H9 (cell line): Measurements from ENCODE around the gene TRIM37. TPM values are rescaled to one million over a fixed set of nuclear protein-coding genes. Genes with fewer than 3 reads are reported as not detected.
"Not testable (repeated sequence)": the region's sequence is repeated elsewhere in the genome, so short reads cannot be mapped to it uniquely, and the experiment has no call there.

Experiments used
- DNase-seq: peaks from one replicate; pipeline ENCODE4 v3.0.0-alpha.2; 2017
- H2AFZ ChIP-seq: one replicate; pipeline ENCODE4 v1.6.1; 2013; ENCODE audit warnings: mild to moderate bottlenecking, low read length, control low read depth, moderate library complexity
- H2AK5ac ChIP-seq: 2 replicates; pipeline ENCODE4 v1.6.1; 2013; ENCODE audit warnings: low read length, control low read depth, mixed read lengths; ENCODE audit not compliant: insufficient read length
- H2BK120ac ChIP-seq: one replicate; pipeline ENCODE4 v1.6.1; 2013; ENCODE audit warnings: low read depth, mild to moderate bottlenecking, low read length, control low read depth, inconsistent platforms; ENCODE audit not compliant: poor library complexity, severe bottlenecking
- H2BK12ac ChIP-seq: 2 replicates; pipeline ENCODE4 v1.6.1; 2013; ENCODE audit warnings: low read length, control low read depth, mixed read lengths, low read depth; ENCODE audit not compliant: insufficient read length
- H2BK15ac ChIP-seq: 2 replicates; pipeline ENCODE4 v1.6.1; 2013; ENCODE audit warnings: low read depth, low read length, control low read depth
- H2BK20ac ChIP-seq: one replicate; pipeline ENCODE4 v1.6.1; 2013; ENCODE audit warnings: low read depth, mild to moderate bottlenecking, low read length, control low read depth, inconsistent platforms; ENCODE audit not compliant: poor library complexity, severe bottlenecking
- H2BK5ac ChIP-seq: 2 replicates; pipeline ENCODE4 v1.6.1; 2013; ENCODE audit warnings: low read length, control low read depth, mixed read lengths; ENCODE audit not compliant: insufficient read length
- H3K14ac ChIP-seq: 2 replicates; pipeline ENCODE4 v1.6.1; 2013; ENCODE audit warnings: low read length, control low read depth; ENCODE audit not compliant: insufficient read depth
- H3K18ac ChIP-seq: 2 replicates; pipeline ENCODE4 v1.6.1; 2013; ENCODE audit warnings: low read depth, mild to moderate bottlenecking, mixed read lengths, low read length, control low read depth; ENCODE audit not compliant: insufficient read length
- H3K23ac ChIP-seq: 2 replicates; pipeline ENCODE4 v1.6.1; 2013; ENCODE audit warnings: low read length, control low read depth, mixed read lengths, low read depth; ENCODE audit not compliant: insufficient read length
- H3K23me2 ChIP-seq: 2 replicates; pipeline ENCODE4 v1.6.1; 2013; ENCODE audit warnings: low read depth, mild to moderate bottlenecking, mixed read lengths, low read length, control low read depth; ENCODE audit not compliant: insufficient read length, poor library complexity, severe bottlenecking
- H3K27ac ChIP-seq: 2 replicates; pipeline ENCODE4 v1.5.1; 2013; ENCODE audit warnings: low read length, control low read depth, mixed read lengths, low read depth; ENCODE audit not compliant: insufficient read length
- H3K27me3 ChIP-seq: 2 replicates; pipeline ENCODE4 v1.6.1; 2013; ENCODE audit warnings: low read length, control low read depth, inconsistent platforms; ENCODE audit not compliant: insufficient read depth
- H3K4ac ChIP-seq: 2 replicates; pipeline ENCODE4 v1.6.1; 2013; ENCODE audit warnings: low read depth, mild to moderate bottlenecking, control low read depth, inconsistent platforms, low read length, moderate library complexity
- H3K4me1 ChIP-seq: 2 replicates; pipeline ENCODE4 v1.6.1; 2013; ENCODE audit warnings: low read length, control low read depth, inconsistent platforms; ENCODE audit not compliant: insufficient read depth
- H3K4me2 ChIP-seq: 2 replicates; pipeline ENCODE4 v1.6.1; 2013; ENCODE audit warnings: low read length, control low read depth, mixed read lengths; ENCODE audit not compliant: insufficient read length, insufficient read depth
- H3K56ac ChIP-seq: 2 replicates; pipeline ENCODE4 v1.6.1; 2013; ENCODE audit warnings: low read depth, mild to moderate bottlenecking, mixed read lengths, low read length, control low read depth; ENCODE audit not compliant: insufficient read length
- H3K79me1 ChIP-seq: 2 replicates; pipeline ENCODE4 v1.6.1; 2013; ENCODE audit warnings: low read depth, mild to moderate bottlenecking, moderate library complexity, low read length, control low read depth, inconsistent platforms; ENCODE audit not compliant: insufficient read depth, poor library complexity, severe bottlenecking
- H3K79me2 ChIP-seq: 2 replicates; pipeline ENCODE4 v1.6.1; 2013; ENCODE audit warnings: low read length, control low read depth, inconsistent platforms; ENCODE audit not compliant: insufficient read depth
- H3K9ac ChIP-seq: 2 replicates; pipeline ENCODE4 v1.6.1; 2013; ENCODE audit warnings: low read length, control low read depth, mixed read lengths; ENCODE audit not compliant: insufficient read length; ENCODE audit errors: extremely low read depth
- H3K9me3 ChIP-seq: one replicate; pipeline ENCODE4 v1.6.1; 2013; ENCODE audit warnings: low read depth, low read length, inconsistent platforms; ENCODE audit not compliant: control insufficient read depth
- H3T11ph ChIP-seq: one replicate; pipeline ENCODE4 v1.6.1; 2013; ENCODE audit warnings: mild to moderate bottlenecking, low read length, control low read depth, inconsistent platforms
- H4K20me1 ChIP-seq: one replicate; pipeline ENCODE4 v1.6.1; 2013; ENCODE audit not compliant: control insufficient read depth, insufficient read length, insufficient read depth
- H4K5ac ChIP-seq: 2 replicates; pipeline ENCODE4 v1.6.1; 2013; ENCODE audit warnings: low read depth, mild to moderate bottlenecking, mixed read lengths, low read length, control low read depth; ENCODE audit not compliant: insufficient read length
- H4K8ac ChIP-seq: replicated peaks from 2 replicates; pipeline ENCODE4 v1.6.1; 2013; ENCODE audit warnings: low read length, control low read depth, mixed read lengths, low read depth; ENCODE audit not compliant: insufficient read length
- H4K91ac ChIP-seq: 2 replicates; pipeline ENCODE4 v1.6.1; 2013; ENCODE audit warnings: low read depth, mild to moderate bottlenecking, moderate library complexity, mixed read lengths, low read length, control low read depth; ENCODE audit not compliant: insufficient read length
- H3K27ac Mint-ChIP-seq, 3 experiments: 2 replicates in 2 of 3; 3 replicates in 1 of 3; pipeline ENCODE4 v1.8.0; 2020 to 2021; ENCODE audit warnings: mixed read lengths in 3 of 3, mild to moderate bottlenecking in 1 of 3, moderate library complexity in 1 of 3
- H3K27me3 Mint-ChIP-seq: 2 replicates; pipeline ENCODE4 v1.8.0; 2021; ENCODE audit warnings: low read depth, mild to moderate bottlenecking, moderate library complexity, mixed read lengths
- H3K36me3 Mint-ChIP-seq, 3 experiments: 2 replicates in 2 of 3; 3 replicates in 1 of 3; pipeline ENCODE4 v1.8.0; 2020 to 2021; ENCODE audit warnings: low read depth in 3 of 3, mixed read lengths in 3 of 3; ENCODE audit not compliant: insufficient read depth in 1 of 3
- H3K4me1 Mint-ChIP-seq, 2 experiments: 2 replicates each; pipeline ENCODE4 v1.8.0; 2020; ENCODE audit warnings: mixed read lengths in 2 of 2
- H3K4me3 Mint-ChIP-seq, 2 experiments: 2 replicates in 1 of 2; 3 replicates in 1 of 2; pipeline ENCODE4 v1.8.0; 2020 to 2021; ENCODE audit warnings: mild to moderate bottlenecking in 2 of 2, mixed read lengths in 2 of 2, moderate library complexity in 1 of 2
- H3K9me3 Mint-ChIP-seq, 2 experiments: 2 replicates in 1 of 2; 3 replicates in 1 of 2; pipeline ENCODE4 v1.8.0; 2020; ENCODE audit warnings: mild to moderate bottlenecking in 2 of 2, mixed read lengths in 2 of 2, moderate library complexity in 1 of 2
- WGBS: extraction: QIAGEN DNeasy Blood & Tissue Kit; methylation state at CpG from one replicate; pipeline ENCODE4 v1.1.7; 2013; ENCODE audit warnings: missing lambda C conversion rate, low lambda C conversion rate, mixed read lengths; ENCODE audit not compliant: insufficient read length; ENCODE audit errors: extremely low coverage; 5-methylcytosine and 5-hydroxymethylcytosine counted together
- total RNA-seq: library from RNA; stranded (reverse); gene quantifications from 2 replicates; pipeline ENCODE4 v1.2.1, GENCODE V29; 2021
- TF ChIP-seq, protein P1 (sequence below): fragments of 200-600 bp; sonication (generic); conservative IDR thresholded peaks from 3 replicates; pipeline ENCODE4 v1.8.0; 2021; ENCODE audit warnings: antibody characterized with exemption, mild to moderate bottlenecking

The TRIM37 gene
- total RNA-seq, 1 experiment from 2014 or later = 52.1 TPM

DNA sequence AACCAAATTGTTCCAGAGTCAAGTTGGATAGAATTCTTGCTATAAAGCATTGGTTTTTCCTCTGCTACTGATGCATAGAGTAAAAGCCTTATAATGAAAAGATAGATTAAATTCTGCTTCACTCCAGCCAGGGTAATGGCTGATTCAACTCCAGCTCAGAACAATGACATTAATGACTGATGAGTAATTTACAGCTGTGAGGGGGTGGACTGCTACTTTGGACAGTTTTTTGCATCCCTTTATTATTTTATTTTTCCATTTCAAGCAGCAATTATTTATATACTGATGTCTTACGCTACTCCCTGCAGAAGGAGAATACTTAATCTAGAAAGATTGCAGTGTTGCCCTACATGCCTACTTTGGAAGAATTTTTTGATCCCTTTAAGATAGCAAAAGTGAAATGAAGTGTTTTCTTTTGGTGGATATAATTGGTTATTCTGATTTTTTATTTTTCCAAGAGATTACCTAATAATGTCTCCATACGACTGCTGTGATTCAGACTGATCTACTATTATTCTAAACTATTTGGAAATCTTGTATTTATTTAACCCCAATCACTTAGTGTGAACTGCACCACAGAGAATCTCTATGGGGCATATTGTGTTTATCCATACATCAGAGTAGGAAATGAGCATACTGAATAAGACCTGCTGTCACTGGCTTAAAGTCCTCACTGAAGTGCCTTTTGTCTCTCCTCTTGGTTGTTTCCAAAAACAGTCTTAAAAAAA, 149.5 kb downstream of the TRIM37 start:
- WGBS = no CpG with 5 or more reads among the region's 2 CpGs
- Histone ChIP-seq H2BK20ac (no peak overlapping the region), H4K20me1 (no peaks in the 10 kb centered on the region), H3K18ac (no peak overlapping the region), H4K5ac (no peak overlapping the region), H3K27me3 (no peaks in the 10 kb centered on the region), H3K79me1 (no peaks in the 10 kb centered on the region), H3K23ac (no peak overlapping the region), H2AFZ (no peak overlapping the region), H2BK120ac (no peak overlapping the region), H4K8ac (no peak overlapping the region), H3K56ac (no peak overlapping the region), H3K14ac (no peak overlapping the region), H3K9me3 (no peaks in the 10 kb centered on the region), H2BK5ac (no peak overlapping the region), H3K4me1 (no peaks in the 10 kb centered on the region; the same call in 1 of the 2 replicates), H3K79me2 (no peaks in the 10 kb centered on the region), H3K27ac (no peak overlapping the region), H3T11ph (no peak overlapping the region), H3K23me2 (no peaks in the 10 kb centered on the region), H4K91ac (no peak overlapping the region), H2AK5ac (no peak overlapping the region), H2BK12ac (no peak overlapping the region), H3K4me2 (no peak overlapping the region), H3K9ac (no peak overlapping the region), H2BK15ac (no peak overlapping the region), H3K4ac (no peak overlapping the region)
- Mint-ChIP-seq H3K9me3 (no peaks in the 10 kb centered on the region), H3K4me1 (peaks cover 5 to 7% of the 10 kb centered on the region in 2 experiments), H3K36me3 (no peaks in the 10 kb centered on the region), H3K4me3 (no peak overlapping the region), H3K27me3 (no peaks in the 10 kb centered on the region), H3K27ac (no peak overlapping the region)
- TF ChIP-seq, protein P1, sequence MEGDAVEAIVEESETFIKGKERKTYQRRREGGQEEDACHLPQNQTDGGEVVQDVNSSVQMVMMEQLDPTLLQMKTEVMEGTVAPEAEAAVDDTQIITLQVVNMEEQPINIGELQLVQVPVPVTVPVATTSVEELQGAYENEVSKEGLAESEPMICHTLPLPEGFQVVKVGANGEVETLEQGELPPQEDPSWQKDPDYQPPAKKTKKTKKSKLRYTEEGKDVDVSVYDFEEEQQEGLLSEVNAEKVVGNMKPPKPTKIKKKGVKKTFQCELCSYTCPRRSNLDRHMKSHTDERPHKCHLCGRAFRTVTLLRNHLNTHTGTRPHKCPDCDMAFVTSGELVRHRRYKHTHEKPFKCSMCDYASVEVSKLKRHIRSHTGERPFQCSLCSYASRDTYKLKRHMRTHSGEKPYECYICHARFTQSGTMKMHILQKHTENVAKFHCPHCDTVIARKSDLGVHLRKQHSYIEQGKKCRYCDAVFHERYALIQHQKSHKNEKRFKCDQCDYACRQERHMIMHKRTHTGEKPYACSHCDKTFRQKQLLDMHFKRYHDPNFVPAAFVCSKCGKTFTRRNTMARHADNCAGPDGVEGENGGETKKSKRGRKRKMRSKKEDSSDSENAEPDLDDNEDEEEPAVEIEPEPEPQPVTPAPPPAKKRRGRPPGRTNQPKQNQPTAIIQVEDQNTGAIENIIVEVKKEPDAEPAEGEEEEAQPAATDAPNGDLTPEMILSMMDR = no peak
- no peak for DNase-seq

DNA sequence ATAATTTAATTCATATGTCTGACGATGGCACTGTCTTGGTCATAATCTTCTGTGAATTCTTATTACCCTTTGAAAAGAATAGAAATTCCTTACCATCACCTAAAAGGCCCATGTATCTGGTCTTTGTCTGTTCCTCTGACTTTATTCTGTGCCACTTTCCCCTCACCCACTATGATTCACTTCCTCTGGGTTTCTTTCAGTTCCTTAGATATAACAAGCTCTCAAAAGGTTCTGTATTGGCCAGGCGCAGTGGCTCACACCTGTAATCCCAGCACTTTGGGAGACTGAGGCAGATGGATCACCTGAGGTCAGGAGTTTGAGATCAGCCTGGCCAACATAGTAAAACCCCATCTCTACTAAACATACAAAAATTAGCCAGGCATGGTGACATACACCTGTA, 152.3 kb downstream of the TRIM37 start:
- H3K27ac Mint-ChIP-seq, H3K56ac ChIP-seq, H3K4ac ChIP-seq, H2BK120ac ChIP-seq, H3K4me1 ChIP-seq, H3K79me1 ChIP-seq, H4K20me1 ChIP-seq, DNase-seq, H3K4me2 ChIP-seq, H4K8ac ChIP-seq, H2BK20ac ChIP-seq, H2AK5ac ChIP-seq, H3K9ac ChIP-seq, H3K23me2 ChIP-seq, H3K27me3 ChIP-seq, H3K23ac ChIP-seq, H3K27ac ChIP-seq, H2BK12ac ChIP-seq, H3K27me3 Mint-ChIP-seq, H3K79me2 ChIP-seq, H3T11ph ChIP-seq, H3K9me3 ChIP-seq, H2BK5ac ChIP-seq, H2BK15ac ChIP-seq, H4K5ac ChIP-seq, H4K91ac ChIP-seq, H2AFZ ChIP-seq, H3K4me3 Mint-ChIP-seq, H3K14ac ChIP-seq, H3K18ac ChIP-seq, H3K4me1 Mint-ChIP-seq: not testable (repeated sequence)
- no CpG with 5 or more reads among the region's 2 CpGs for WGBS
- H3K36me3 Mint-ChIP-seq = peaks cover 3 to 10% (median 7%) of the 10 kb centered on the region in 3 experiments; a peak in 6 of 7 replicates
- H3K9me3 Mint-ChIP-seq = peaks cover 15 to 20% of the 10 kb centered on the region in 2 experiments
